ENCODE measurements around the gene SPEM2. TPM values are rescaled to one million over a fixed set of nuclear protein-coding genes. Genes with fewer than 3 reads are reported as not detected.

Gene SPEM2
- total RNA-seq, 1 donor from 2014 or later = not detected

DNA sequence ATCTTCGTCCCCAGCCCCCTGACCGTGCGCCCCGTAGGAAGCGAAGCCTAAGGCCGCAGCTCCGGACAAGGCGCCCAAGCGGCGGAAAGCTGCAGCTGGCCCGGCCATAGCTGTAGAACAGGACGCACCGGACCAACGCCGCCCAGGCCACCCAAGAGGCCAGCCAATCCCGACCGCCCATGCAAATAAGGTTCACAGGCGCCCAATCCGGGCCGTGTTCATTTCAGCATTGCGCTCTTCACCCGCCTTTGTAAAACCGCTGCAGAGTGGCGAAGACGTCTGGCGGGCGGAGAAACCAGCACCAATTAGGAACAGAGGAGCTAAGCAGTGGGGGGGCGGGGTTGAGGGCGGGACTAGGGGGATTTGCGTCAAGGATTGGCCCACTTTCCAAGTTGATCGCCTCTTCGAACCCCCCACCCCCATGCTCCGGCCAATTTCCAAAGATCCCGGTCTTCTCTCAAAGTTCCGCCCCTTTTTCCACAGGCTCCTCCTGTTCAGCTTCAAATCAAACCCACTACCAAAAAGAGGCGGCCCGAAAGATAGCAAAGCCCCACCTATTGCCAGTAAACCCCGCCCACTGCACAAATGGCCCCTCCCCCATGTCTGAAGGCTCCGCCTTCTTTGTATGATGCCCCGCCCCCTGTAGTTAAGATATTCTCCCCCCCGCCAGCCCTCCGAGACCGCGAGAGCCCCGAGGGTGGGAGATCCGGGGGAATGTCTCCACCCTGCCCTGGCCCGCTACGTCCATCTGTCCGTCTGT, 21.3 kb upstream of the SPEM2 start, which contains the start of gene TMEM256:
Gene TMEM256 (minus strand): TSS at position 121 of the 760 bp plus-strand sequence. CDS start 13 bp downstream, at position 108.
- peak; percentile 100 for DNase-seq (ENCODE audit: low read depth in 2 of 2)

DNA sequence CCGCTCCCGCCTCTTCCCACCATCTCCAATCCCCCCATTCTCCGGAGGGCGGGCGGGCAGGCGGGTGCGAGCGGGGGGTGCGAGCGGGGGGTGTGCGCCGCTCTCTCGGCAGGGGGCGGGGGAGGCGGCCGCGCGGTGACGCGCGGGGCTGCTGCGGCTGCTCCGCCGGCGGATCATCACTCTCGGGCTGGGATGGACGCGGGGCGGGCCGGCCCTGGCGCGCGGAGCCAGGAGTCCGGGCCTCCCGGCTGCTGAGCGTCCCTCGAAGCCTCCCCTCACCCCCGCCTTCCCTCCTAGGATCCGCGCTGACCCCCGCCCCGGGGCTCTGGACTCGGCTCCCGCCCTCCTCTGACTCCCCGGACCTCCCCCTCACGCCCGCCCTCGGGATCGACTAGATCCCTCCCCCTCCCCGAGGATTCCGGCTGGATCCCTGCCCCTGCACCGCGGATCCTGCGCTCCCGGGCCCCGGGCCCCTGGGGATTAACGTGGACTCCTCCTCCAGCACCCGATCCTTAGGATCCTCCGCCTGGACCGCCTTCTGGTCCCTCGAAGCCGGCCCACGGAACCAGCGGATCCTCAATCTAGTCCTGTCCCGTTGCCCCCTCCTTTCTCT, 20.6 kb upstream of the SPEM2 start:
- peak in 1 of 2 donors; percentile 19 for DNase-seq (ENCODE audit: low read depth in 2 of 2)

DNA sequence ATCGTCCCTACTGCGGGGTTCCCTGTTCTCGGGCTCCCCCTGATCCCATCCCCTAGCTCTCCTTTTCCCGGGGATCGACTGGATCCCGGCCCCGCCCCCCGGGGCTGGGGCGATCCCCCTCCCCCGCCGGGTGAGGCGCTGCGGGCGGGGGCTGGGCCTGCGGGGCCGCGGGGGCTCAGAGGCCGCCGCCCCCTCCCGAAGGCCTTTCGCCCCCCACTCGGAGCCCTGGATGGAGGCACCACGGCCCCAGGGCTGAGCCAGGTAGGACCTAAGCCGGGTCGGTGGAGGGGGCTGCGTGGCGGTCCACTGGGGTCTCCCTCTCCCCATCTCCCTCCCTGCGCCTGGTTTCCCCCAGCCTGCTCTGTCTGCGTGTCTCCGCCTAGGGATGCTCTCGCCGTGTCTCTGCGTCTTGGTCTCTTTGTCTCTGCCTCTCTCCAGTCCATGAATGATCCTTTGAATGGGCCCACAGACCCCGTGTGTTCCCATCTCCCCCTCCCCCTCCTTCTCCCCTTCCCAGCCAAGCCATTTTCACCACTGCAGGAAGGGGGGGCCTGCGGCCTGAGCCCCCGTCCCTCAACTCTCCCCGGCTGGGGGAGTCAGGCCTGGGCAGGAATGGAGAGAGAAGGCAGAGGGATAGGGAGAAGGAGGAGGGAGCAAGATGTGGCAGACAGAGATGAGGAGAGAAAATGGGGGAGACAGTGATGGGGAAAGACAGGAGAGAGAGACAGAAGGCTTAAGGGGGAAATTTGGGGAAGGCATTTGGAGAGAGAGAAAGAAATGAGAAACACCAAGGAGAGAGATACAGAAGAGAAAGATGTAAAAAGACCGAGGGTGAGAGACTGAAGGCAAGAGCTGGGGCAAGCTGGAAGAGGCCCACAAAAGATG, 19.8 kb upstream of the SPEM2 start:
- DNase-seq (ENCODE audit: low read depth in 2 of 2) = no peak

DNA sequence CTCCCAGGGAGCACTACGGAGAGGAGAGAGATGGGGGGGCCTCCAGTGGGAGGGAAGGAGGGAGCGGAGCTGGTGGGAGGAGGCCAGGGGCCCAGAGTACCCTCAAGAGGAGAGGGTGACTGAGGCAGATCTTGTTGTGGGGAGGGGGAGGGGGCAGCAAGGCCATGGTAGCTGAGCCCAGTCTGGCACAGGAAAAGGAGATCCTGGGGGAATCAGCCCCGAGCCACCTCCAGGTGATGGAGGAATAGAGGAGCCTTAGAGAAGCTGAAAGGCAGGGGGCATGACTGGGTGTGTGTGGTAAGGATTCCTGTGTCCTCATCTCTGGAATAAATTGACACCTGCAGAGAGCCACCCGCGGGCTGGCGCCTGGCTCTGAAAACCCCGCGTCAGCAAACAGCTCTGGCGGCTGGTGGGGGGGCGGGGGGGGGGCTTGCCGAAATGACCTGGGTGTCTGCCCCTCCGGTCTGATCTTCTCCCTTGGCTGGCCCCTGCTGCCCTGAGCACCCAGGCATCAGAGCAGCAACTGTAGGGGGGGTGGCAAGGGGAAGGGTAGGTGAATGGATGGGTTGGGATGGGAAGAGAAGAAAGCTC, 19.1 kb upstream of the SPEM2 start:
- DNase-seq (ENCODE audit: low read depth in 2 of 2) = no peak

DNA sequence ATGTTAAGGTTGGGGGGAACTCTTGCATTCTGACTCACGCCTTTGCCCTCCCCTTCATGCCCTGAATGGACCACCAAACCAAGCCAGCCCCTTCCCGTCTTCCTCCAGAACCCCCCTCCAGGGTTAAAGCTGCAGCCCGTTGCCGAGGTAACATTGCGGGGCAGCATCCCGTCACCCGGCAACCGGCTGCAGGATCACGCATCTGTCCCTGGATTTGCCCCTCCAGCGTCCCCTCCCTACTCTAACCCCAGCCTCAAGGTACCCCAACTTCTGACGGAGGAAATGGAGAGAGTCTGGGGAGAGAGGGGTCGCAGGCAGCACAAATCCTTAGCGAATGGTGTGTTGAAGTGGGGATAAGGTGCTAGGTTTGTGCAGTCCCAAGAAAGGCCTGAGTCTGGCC, 18.3 kb upstream of the SPEM2 start:
- no peak for DNase-seq (ENCODE audit: low read depth in 2 of 2)

DNA sequence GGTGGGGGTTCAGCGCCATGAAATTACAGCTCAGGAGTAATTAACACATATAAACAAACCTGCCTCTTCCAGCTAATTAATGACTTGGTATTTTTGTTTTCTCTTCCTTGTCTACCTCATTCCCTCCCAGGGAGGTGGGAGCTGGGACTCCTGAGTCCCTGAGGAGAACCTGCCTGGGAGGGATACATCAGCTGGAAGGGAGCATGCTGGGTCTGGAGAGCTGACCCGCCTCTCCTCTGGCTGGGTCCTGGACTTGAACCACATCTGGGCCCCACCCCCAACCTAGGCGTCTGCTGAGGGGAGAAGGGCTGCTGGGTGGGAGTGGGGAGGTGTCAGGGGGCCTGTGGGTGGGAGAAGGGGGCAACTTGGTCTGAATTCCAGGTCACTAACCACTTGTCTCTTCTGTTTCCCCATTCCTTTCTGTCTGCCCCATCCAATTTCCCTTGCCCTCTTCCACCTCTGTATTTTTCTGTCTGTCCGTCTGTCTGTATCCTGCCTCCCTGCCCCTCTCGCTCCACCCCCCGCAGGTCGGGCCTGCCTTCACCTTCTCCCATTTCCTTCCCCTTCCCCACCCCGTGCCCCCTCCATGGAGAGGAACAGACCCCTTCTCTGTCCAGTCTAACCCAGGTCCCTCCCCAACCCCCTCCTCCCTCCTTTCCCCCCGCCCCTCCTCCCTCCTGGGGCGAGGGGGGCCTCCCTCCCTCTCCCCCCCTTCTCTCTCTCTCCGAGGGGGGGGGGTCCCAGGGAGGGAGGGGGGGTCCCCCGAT, 17.7 kb upstream of the SPEM2 start, which contains the start of gene NLGN2:
Gene NLGN2 (plus strand): TSS at position 361 of the 767 bp plus-strand sequence. CDS start 411 bp downstream, outside the sequence.
- no peak for DNase-seq (ENCODE audit: low read depth in 2 of 2)

DNA sequence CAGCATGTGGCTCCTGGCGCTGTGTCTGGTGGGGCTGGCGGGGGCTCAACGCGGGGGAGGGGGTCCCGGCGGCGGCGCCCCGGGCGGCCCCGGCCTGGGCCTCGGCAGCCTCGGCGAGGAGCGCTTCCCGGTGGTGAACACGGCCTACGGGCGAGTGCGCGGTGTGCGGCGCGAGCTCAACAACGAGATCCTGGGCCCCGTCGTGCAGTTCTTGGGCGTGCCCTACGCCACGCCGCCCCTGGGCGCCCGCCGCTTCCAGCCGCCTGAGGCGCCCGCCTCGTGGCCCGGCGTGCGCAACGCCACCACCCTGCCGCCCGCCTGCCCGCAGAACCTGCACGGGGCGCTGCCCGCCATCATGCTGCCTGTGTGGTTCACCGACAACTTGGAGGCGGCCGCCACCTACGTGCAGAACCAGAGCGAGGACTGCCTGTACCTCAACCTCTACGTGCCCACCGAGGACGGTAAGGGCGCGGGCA, 17.1 kb upstream of the SPEM2 start:
- DNase-seq (ENCODE audit: low read depth in 2 of 2) = no peak

DNA sequence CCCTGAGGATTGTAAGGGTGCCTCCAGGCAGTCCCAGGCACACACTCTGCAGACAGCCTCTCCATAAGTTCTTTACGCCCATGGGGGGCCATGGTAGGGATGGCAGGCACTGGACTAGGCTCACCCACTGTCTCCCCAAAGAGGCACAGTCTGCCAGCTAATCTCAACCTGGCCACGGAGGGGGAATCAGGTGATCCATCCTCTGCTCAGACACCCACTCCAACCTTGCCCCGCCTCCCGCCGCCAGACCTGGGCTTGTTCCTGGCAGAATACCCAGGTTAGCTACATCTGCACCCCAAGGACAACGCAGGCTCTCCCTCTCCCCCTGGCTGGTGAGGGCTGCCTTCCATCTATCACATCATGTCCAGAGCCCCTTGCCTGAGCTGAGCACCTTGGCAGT, 16.6 kb upstream of the SPEM2 start:
- DNase-seq (ENCODE audit: low read depth in 2 of 2) = no peak

DNA sequence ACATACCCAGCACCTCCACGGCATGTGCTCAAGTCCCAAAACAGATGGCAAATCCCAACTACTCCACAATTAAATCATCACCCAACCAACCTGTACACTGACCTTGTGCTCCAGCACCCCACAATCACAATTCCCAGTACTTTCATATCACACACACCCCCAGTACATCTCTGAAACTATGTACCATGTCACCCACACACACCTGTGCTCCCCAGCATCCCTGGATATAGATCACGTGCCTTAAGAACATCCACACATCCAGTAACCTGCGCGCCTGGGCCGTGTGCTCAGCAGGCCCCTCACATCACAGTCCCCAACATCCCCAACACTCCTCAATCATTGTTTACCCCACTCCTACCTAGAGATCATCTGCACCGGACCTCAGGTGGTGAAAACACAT, 15.7 kb upstream of the SPEM2 start:
- no peak for DNase-seq (ENCODE audit: low read depth in 2 of 2)

DNA sequence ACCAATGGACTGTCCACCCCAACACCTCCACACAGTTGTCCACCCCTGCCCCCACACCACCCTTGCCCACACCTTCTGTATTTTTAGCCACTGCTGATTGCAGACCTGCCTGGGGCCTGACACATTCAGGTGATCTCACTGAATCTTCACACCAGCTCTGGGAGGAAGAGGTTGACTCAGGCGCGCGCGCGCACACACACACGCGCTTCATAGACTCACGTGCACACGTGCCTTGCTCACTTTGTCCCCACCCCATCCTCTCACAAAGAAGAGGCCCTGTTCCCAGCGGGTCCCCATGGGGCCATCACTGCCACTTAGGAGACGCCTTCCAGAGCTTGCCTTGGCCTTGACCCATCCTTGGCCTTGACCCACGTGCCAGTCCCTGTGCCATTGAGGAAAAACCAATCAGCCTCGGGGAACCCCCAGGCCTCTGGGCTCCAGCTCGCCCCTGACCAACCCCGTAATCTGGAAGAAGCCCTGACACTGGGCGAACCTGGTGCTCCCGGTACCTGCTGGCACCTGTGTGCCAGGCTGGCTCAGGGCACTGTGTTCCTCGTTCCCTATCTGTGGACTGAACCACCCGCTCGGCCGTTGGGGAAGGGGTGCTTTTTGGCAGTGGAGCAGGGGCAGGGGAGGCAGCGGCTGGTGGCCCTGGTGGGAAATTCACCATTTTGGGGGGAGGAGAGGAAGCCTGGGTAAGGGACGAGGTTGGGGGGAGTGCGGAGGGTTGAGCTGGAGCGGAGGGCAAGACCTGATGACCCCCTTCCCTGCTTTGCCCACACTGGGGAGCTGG, 14.6 kb upstream of the SPEM2 start:
- DNase-seq (ENCODE audit: low read depth in 2 of 2) = no peak

DNA sequence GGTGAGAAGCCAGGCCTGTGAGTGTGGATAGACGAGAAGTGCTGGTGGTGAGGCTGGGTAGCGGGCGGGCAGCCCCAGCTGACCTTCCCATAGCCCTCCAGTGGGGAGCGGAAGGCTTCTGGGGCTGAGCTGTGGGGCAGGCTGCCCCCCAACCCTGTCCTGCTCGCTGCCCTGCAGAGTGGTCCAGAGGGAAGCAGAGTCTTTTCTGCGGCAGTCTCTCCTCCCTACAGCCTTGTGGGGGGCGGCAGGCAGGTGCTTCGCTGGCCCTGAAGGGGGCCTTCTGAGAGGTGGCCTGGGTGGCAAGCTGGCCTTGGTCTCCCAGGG, 14.0 kb upstream of the SPEM2 start:
- DNase-seq (ENCODE audit: low read depth in 2 of 2) = no peak

DNA sequence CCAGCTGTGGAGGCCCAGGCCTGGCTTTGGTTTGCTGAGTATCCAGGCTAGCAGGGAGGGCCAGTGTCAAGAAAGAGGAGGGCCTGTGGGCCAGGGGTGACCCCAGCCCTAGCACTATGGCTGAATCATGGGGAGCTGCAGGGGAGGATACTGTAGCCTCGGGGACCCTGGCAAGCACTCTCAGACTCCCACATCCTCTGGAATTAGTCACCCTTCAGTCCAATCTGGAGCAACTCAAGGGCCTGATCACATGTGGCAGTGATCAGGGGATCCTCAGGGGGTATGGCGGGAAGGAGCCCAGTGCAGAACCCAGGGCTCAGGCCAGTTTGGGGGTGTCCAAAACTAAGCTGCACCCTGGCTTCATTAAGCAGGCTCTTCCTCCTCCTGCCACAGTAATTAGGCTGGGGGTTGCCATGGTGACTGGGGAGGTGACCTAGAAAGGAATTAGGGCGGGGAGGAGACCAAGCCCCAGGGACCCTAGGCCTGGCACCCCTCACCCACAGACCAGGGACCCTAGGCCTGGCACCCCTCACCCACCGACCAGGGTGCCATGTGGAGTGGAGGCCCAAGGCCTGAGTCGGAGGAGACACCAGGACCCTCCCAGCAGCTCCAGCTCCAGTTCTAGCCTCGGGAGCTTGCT, 11.9 kb upstream of the SPEM2 start:
- no peak for DNase-seq (ENCODE audit: low read depth in 2 of 2)

DNA sequence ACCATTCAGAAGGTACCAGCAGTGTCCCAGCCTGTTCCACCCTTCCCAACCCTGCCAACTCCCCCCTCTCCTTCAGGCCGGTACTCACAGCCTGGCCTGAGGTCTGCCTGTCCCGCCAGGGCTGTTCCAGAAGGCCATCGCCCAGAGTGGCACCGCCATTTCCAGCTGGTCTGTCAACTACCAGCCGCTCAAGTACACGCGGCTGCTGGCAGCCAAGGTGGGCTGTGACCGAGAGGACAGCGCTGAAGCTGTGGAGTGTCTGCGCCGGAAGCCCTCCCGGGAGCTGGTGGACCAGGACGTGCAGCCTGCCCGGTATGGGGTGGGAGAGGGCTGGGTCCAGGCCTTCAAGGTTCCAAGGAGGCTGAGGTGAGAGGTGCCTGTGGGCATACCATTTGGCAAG, 10.6 kb upstream of the SPEM2 start:
- DNase-seq (ENCODE audit: low read depth in 2 of 2) = no peak

DNA sequence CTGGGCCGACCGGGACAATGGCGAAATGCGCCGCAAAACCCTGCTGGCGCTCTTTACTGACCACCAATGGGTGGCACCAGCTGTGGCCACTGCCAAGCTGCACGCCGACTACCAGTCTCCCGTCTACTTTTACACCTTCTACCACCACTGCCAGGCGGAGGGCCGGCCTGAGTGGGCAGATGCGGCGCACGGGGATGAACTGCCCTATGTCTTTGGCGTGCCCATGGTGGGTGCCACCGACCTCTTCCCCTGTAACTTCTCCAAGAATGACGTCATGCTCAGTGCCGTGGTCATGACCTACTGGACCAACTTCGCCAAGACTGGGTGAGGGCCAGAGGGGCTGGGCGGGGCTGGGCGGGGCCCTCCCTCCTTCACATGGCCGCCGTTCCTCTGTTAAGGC, 9.6 kb upstream of the SPEM2 start:
- no peak for DNase-seq (ENCODE audit: low read depth in 2 of 2)

DNA sequence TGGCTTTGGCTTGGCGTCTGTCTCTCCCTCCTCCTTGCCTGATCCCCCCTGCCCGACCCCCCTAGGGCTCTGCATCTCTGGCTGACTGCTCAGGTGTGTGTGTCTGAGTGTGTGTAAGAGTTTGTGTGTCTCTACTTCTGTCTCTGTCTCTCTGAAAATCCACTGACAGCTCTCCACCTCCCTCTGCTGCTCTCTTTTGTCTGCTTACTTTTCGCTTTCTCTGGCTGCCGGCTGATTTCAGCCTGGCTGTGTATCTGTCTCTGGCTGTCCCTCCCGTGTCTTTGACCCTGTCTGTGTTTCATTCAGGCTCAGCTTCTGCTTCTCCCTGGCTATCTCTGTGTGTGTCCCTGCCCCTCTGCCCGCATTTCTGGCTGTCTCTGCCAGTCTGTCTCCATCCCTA, 9.1 kb upstream of the SPEM2 start:
- no peak for DNase-seq (ENCODE audit: low read depth in 2 of 2)

DNA sequence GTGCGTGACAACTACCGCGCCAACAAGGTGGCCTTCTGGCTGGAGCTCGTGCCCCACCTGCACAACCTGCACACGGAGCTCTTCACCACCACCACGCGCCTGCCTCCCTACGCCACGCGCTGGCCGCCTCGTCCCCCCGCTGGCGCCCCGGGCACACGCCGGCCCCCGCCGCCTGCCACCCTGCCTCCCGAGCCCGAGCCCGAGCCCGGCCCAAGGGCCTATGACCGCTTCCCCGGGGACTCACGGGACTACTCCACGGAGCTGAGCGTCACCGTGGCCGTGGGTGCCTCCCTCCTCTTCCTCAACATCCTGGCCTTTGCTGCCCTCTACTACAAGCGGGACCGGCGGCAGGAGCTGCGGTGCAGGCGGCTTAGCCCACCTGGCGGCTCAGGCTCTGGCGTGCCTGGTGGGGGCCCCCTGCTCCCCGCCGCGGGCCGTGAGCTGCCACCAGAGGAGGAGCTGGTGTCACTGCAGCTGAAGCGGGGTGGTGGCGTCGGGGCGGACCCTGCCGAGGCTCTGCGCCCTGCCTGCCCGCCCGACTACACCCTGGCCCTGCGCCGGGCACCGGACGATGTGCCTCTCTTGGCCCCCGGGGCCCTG, 8.3 kb upstream of the SPEM2 start:
- DNase-seq (ENCODE audit: low read depth in 2 of 2) = no peak

DNA sequence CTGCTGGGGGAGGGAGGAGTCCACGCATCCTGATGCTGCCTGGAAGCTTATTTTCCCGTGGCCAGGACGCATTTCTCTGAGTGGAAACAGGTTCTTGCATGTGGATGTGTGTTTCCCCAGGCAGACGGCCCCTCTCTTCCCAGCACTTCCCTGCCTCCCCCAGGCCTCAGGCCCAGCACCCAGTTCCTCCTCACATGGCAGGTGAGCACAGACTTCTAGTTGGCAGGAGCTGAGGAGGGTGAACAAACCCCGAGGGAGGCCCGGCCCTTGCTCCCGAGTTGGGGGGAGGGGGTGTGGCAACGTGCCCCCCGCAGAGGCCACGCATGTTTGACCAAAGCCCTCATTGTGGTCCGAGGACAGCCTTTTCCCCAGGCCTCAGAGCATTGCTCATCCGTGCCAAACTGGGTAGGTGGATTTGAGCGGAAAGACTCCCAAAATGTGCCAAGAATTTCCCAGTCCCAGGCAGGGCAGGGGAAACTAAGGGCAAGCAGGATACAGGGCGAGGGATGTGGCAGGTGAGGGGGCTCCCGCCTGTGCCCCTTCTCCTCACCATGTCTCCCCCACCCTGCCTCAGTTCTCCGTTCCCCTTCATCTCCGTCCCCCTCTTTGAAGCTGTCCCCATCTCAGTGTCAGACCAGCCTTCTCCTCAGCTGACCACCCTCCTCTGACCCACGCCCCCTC, 6.8 kb upstream of the SPEM2 start:
- DNase-seq (ENCODE audit: low read depth in 2 of 2) = no peak

DNA sequence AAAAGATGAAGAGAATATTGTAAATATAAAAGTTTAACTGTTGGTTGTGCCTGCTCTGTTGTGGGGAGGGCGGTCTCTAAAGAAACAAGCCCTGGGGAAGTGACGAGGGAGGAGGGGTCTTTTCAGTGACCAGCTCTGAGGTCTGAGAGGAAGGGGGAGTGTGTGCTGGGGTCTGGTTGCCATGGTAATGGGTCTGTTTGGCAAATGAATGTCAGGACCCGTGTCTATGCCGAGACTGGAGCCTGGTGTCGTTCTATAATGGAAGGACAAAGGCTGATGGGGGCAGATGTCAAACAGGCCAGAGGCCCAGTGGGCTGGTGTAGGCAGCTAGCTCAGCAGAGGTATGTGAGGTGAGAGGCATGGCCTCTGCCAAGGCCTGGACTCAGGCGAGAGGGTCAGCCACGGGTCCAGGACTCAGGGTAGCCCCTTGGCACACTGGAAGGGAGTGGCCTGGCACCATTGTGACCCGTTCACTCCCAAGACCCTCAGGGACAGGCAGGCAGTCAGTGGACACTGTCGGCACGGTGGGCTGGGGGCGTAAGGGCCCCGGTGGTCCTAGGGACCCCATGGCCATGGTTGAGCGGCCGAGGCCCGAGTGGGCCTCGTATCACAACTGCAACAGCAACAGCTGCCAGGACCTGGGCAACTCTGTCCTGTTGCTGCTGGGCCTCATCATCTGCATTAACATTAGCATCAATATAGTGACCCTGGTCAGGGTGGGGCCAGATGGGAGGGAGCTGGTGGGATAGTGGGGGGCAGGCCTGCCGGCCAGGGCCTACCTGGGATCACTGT, 5.4 kb upstream of the SPEM2 start, which contains the start of gene SPEM1:
Gene SPEM1 (plus strand): TSS at position 506 of the 792 bp plus-strand sequence. CDS start 61 bp downstream, at position 567.
- no peak for DNase-seq (ENCODE audit: low read depth in 2 of 2)

Data from lung microvascular endothelial cell (primary cell).